Effector memory CD8-positive, alpha-beta T cell (primary cell): Measurements from ENCODE around the gene KLF6.
A peak's percentile ranks its signal among the peaks of the same experiment; 100 is the strongest.

Experiments
- ATAC-seq: fragments of 150-1000 bp; cut with Tn5 transposase; replicated peaks from 2 replicates; pipeline ENCODE4 v1.10.0; 2021; ENCODE audit warnings: mild to moderate bottlenecking, moderate library complexity
- DNase-seq, 3 experiments: peaks; one replicate each; pipeline ENCODE4 v3.0.0; 2021
- H3K27ac Mint-ChIP-seq, 2 donors: one replicate each; pipeline ENCODE4 v1.8.0; 2022; ENCODE audit warnings: mild to moderate bottlenecking in 2 of 2, mixed read lengths in 2 of 2, moderate library complexity in 2 of 2
- H3K27me3 Mint-ChIP-seq, 2 donors: one replicate each; pipeline ENCODE4 v1.8.0; 2022; ENCODE audit warnings: mixed read lengths in 2 of 2
- H3K36me3 Mint-ChIP-seq: one replicate; pipeline ENCODE4 v1.8.0; 2022; ENCODE audit warnings: mild to moderate bottlenecking, moderate library complexity, mixed read lengths; ENCODE audit not compliant: insufficient read depth
- H3K4me1 Mint-ChIP-seq, 2 donors: one replicate each; pipeline ENCODE4 v1.8.0; 2022; ENCODE audit warnings: low read depth in 2 of 2, mixed read lengths in 2 of 2
- H3K4me3 Mint-ChIP-seq, 2 donors: one replicate each; pipeline ENCODE4 v1.8.0; 2022; ENCODE audit warnings: mild to moderate bottlenecking in 2 of 2, mixed read lengths in 2 of 2, moderate library complexity in 2 of 2
- H3K9me3 Mint-ChIP-seq, 2 donors: one replicate each; pipeline ENCODE4 v1.8.0; 2022; ENCODE audit warnings: mixed read lengths in 2 of 2

The KLF6 gene

DNA sequence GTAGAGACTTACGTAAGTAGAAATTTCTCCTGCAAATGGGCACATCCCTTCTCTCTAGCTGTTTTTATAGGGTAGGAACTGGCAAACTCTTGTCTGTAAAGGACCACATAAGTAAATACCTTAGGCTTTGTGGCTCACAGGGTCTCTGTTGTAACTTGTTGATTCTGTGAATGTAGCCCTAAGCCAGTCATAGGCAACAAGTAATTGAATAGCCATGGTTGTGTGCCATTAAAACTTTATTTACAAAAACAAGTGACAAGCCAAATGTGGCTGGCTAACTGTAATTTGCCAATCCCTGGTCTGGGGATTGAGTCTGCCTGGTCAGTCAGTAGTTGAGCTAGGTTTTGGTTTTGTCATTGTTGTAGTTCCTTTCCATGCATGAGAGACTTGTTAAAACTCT is 5.3 kb upstream of the KLF6 start:
- Mint-ChIP-seq H3K4me1 (peaks cover 14 to 27% of the 10 kb centered on the region in 2 donors), H3K4me3 (no peak overlapping the region), H3K9me3 (no peaks in the 10 kb centered on the region), H3K36me3 (peaks cover 30% of the 10 kb centered on the region), H3K27ac (no peak overlapping the region), H3K27me3 (no peaks in the 10 kb centered on the region)
- no peak for ATAC-seq
- DNase-seq = no peak

DNA sequence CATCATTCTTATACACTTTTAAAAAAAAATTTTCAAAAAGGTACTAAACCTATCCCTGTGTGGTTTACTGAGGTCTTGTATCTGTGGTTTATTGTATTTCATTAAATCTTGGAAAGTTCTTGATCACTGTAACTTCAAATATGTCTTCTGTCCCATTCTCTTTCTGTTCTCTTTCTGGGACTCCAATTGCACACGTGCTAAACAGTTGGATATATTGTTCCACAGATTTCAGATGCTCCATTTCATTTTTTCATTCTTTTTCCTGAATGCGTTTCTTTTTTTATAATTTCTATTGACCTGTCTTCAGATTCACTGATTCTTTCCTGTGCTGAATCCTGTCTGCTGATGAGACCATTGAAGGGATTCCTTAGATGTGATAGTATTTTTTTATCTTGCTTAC is 4.6 kb upstream of the KLF6 start:
- H3K27me3 Mint-ChIP-seq = no peaks in the 10 kb centered on the region
- ATAC-seq (no peak), DNase-seq (no peak)
- peaks cover 37% of the 10 kb centered on the region for H3K36me3 Mint-ChIP-seq
- H3K4me1 Mint-ChIP-seq = peaks cover 14 to 27% of the 10 kb centered on the region in 2 donors
- no peak overlapping the region for H3K4me3 Mint-ChIP-seq
- H3K9me3 Mint-ChIP-seq = no peaks in the 10 kb centered on the region
- H3K27ac Mint-ChIP-seq = no peak overlapping the region

DNA sequence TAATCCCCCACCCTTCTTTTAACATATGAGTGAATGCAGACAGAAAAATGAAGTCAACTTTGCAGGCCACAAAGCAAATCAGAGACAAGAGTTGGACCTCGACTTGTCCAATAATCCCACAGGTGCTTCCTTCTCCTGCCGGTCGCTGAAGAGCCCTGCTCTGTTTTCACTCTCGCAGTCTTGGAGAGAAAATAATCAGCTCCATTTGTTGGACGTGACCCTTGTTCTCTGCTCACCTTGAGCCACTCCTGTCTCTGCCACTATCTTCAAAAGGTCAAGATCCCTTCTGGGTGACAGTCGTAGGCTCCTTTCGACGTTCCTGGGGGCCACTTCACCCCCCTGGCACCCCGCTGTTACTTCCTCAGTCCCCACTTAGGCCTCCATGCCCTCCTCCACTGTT is 2.8 kb upstream of the KLF6 start:
- H3K4me1 Mint-ChIP-seq = peaks cover 26 to 34% of the 10 kb centered on the region in 2 donors
- no peak for ATAC-seq
- peaks cover 55% of the 10 kb centered on the region for H3K36me3 Mint-ChIP-seq
- no peaks in the 10 kb centered on the region for H3K9me3 Mint-ChIP-seq
- no peak for DNase-seq
- H3K4me3 Mint-ChIP-seq = no peak overlapping the region
- H3K27me3 Mint-ChIP-seq = peaks cover 0 to 2% of the 10 kb centered on the region in 2 donors
- H3K27ac Mint-ChIP-seq = no peak overlapping the region

DNA sequence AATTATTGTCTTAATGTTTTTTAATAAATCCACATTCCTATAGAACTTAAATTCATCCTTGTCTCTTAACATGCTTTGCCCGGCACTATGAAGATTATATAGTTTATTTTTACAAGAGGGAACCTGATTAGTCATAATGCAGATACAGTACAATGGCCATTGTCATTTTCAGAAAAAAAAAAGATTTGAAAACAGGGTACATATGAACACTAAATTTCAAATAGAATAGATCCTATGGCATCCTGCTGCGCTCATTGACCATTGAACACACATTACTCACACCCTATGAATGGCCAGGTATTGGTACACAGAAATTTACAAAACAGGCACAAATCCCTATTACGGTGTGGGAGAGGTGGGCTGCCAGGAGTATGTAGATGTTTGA is 2.0 kb upstream of the KLF6 start:
- ATAC-seq (no peak), DNase-seq (no peak)
- Mint-ChIP-seq H3K27me3 (peaks cover 0 to 9% of the 10 kb centered on the region in 2 donors), H3K4me3 (peak overlapping the region; percentile 98 to 100), H3K27ac (peak overlapping the region; percentile 100), H3K36me3 (peaks cover 63% of the 10 kb centered on the region), H3K4me1 (peaks cover 34 to 42% of the 10 kb centered on the region in 2 donors), H3K9me3 (no peaks in the 10 kb centered on the region)

DNA sequence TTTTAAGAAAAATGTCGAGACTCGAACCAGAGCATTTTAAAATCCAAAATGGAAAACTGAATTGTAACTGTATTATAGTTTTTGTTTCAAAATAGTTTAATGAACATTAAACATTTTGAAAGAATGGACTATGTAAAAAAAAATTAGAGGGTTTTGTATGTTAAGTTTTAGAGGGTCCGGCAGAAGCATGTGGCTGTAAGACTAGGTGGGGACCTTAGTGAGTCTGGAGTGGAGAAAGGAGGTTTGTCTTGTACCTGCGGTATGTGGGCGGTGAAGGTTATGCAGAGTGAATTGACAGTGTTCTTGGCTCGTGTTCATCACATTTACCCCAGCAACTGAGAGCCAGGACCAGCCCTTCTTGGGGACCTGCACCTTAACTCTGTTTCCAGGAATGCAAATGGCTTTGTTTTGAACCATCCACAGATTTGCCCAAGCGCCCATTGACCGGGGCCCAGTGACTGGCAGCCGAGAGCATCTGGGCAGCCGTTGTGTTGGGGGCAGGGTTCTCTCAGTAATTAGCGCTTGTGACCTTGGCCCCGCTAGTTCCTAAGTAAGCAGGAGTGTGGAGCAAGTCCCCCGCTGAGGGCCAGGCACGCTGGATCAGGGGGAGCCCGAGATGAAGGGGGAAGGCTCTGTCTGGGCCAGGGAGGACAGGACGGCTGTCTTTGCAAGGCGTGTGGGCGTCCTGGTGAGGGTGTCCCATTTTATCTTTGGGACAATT is 1.4 kb upstream of the KLF6 start:
- ATAC-seq = no peak
- H3K27ac Mint-ChIP-seq = peak overlapping the region; percentile 100
- no peaks in the 10 kb centered on the region for H3K9me3 Mint-ChIP-seq
- peaks cover 68% of the 10 kb centered on the region for H3K36me3 Mint-ChIP-seq
- H3K4me3 Mint-ChIP-seq = peak overlapping the region; percentile 98 to 100
- peak in 1 of 3 experiments; percentile 27 for DNase-seq
- H3K4me1 Mint-ChIP-seq = peaks cover 40 to 47% of the 10 kb centered on the region in 2 donors
- H3K27me3 Mint-ChIP-seq = peaks cover 0 to 9% of the 10 kb centered on the region in 2 donors

DNA sequence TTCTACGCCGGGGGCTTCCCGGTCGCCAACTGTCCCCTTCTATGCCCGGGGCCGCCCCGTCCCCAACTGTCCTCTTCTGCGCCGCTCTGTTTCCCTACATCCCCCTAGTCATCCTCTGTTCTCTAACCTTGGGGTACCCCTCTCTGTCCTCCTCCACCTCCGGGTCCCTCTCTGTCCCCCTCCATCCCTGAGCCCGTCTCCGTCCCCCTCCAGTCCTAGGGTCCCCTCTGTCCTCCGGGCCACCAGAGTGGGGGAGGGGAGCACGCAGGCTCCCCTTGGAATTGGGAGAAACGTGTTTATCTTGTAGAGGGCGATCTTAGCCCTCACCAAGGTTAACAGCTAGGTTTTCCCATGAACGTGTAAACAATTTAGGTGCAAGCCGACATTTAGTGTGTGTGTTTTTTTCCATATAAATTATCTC is 852 bp upstream of the KLF6 start:
- Mint-ChIP-seq H3K4me1 (peaks cover 44 to 49% of the 10 kb centered on the region in 2 donors), H3K9me3 (no peaks in the 10 kb centered on the region), H3K27ac (peak overlapping the region; percentile 100), H3K4me3 (peak overlapping the region; percentile 98 to 100), H3K27me3 (peaks cover 0 to 9% of the 10 kb centered on the region in 2 donors), H3K36me3 (peaks cover 74% of the 10 kb centered on the region)
- peak in 2 of 3 experiments; percentile 54 to 64 for DNase-seq
- peak; percentile 1 for ATAC-seq

DNA sequence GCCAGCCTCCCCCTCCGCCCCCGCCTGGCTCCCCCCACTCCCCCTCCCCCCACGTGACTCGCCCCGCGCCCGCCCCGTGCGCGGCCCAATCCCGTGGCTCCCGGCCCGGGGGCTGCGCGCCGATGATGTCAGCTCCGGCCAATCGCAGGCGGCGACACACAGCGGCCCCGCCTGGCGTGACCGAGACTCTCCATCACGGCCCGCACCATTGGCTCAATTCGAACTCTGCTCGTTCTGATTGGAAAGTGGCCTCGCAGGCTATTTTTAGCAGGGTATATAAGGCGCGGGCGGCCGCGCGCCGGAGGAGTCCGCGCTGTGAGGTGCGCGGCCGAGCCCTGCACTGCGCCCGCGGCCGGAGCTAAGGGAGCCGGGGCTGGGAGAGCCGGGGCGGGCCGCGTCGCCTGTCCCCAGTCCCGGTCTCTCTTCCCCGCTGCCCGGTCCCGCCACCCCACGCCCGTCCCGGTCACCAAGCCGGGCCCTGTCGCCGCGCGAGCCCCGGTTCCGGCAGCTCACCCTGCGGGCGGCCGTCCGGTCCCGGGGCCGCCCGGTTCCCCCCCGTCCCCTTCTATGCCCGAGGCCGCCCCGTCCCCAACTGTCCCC is 342 bp upstream of the KLF6 start:
- peak overlapping the region; percentile 100 for H3K27ac Mint-ChIP-seq
- peak; percentile 99 to 100 (median 99) for DNase-seq
- peak; percentile 64 for ATAC-seq
- no peaks in the 10 kb centered on the region for H3K9me3 Mint-ChIP-seq
- H3K4me1 Mint-ChIP-seq = peaks cover 49 to 54% of the 10 kb centered on the region in 2 donors
- peak overlapping the region; percentile 98 to 100 for H3K4me3 Mint-ChIP-seq
- peaks cover 0 to 9% of the 10 kb centered on the region in 2 donors for H3K27me3 Mint-ChIP-seq
- H3K36me3 Mint-ChIP-seq = peaks cover 79% of the 10 kb centered on the region

DNA sequence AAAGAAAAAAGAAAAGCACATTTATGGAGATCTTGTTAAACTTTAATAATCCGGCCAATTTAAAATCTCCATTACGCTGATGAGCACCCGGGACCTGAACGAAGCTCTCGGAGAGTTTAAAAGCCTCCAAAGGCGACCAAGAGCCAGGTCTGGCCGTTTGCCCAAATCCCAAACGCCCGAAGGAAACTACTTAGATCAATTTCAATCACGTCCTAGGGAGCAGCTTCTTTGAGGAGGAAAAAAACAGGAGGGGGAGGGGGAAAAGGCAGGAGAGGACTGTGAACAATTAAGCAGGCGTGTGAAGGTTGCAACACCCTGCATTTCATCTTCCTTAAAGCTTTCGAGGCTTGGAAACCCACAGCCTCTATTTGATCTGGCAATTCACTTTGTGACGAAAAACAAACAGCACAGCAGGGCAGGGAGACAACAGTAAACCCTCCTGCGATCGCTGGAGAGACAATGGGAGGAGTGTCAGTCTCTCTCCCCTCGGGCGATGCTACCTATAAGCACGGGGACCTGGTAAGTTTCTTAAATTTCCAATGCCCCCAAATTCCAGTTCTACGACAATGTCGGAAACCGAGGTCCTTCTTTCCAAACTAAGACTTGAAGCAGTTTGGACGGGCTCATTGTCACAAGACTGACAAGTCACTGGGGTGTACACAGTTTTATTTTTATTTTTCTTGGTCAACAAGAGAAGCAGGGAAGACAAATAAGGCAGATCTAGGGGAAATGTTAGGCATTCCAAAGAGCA is 1.2 kb downstream of the KLF6 start:
- Mint-ChIP-seq H3K36me3 (peaks cover 94% of the 10 kb centered on the region), H3K4me3 (peak overlapping the region; percentile 98 to 100), H3K27me3 (peaks cover 0 to 9% of the 10 kb centered on the region in 2 donors), H3K9me3 (no peaks in the 10 kb centered on the region), H3K4me1 (peaks cover 61 to 62% of the 10 kb centered on the region in 2 donors), H3K27ac (peak overlapping the region; percentile 100)
- DNase-seq (peak in 2 of 3 experiments; percentile 50 to 65), ATAC-seq (no peak)

DNA sequence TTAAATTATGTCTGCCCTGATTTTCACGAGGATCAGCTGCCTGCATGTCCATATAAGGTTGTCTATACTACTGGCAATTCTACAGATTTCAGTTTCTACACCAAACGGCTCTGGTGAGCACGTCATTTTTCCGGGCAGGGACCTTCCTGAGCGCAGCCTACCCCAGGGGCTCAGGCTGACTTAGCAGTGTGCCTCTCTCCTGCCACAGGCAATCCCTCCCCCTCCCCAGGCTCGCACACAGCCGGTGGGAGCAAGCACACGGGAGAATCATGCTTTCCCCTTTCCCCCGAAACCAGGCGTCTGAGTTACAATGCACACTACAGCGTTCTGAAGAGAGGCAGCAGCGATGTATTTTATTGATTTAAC is 1.7 kb downstream of the KLF6 start:
- Mint-ChIP-seq H3K4me3 (peak overlapping the region; percentile 98 to 100), H3K27ac (peak overlapping the region; percentile 100), H3K36me3 (peaks cover 96% of the 10 kb centered on the region), H3K27me3 (peaks cover 0 to 9% of the 10 kb centered on the region in 2 donors), H3K4me1 (peaks cover 66% of the 10 kb centered on the region in 2 donors), H3K9me3 (no peaks in the 10 kb centered on the region)
- peak in 2 of 3 experiments; percentile 65 to 71 for DNase-seq
- ATAC-seq = peak; percentile 9

DNA sequence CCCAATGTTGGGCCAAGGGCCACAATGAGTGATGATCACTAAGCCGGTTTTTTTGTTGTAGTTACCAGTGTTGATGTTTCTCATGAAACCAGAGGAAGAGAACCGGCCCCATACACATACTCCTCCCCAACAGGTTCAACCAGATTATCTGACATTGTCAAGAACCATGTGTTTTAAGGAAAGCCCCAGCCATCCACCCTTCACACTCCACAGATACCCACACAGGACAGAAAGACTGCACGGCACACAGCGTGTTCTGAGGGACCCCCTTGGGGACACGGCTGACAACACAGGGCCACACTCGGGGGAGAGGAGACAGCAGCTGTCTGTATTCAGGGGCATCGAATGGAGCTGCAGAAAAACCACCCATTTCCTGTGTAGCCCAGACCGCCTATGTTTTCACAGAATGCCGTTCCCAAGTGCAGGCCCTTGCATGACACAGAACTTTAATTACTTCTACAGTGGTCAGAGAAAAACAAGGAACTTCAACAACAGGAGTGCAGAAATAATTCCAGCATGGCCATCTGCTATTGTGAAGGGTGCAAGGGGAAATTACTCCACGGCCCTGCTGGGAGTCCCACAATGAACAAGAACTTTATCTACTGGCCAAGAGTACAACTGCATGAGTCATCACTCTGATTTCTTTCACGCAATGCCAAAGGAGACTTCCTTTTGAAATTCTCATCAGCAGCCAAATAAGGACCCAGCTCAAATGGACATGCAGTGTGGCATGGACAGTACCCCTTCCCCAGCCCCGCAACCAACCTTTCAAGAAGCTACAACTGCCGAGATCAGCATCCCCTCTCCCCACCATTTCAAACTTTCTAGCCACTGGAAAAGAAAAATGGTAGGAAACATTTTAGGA is 2.3 kb downstream of the KLF6 start:
- DNase-seq = peak; percentile 73 to 85 (median 75)
- H3K9me3 Mint-ChIP-seq = no peaks in the 10 kb centered on the region
- peak; percentile 35 for ATAC-seq
- H3K27ac Mint-ChIP-seq = peak overlapping the region; percentile 100
- H3K4me1 Mint-ChIP-seq = peaks cover 72% of the 10 kb centered on the region in 2 donors
- peaks cover 0 to 9% of the 10 kb centered on the region in 2 donors for H3K27me3 Mint-ChIP-seq
- H3K4me3 Mint-ChIP-seq = peak overlapping the region; percentile 98 to 100
- H3K36me3 Mint-ChIP-seq = peaks cover 96% of the 10 kb centered on the region

DNA sequence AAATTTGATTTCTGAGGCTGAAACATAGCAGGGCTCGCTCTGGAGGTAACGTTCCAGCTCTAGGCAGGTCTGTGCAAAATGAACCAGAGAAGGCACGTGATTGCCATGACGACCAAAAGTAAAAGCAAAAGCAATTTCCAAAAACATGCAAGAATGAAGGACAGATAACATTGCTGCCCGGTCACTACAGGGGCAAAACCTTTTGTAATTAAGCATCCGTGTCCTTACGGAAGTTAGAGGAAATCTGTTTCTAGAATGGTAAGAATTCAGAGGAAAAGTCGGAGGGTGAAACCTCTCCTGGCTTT is 2.9 kb downstream of the KLF6 start:
- H3K36me3 Mint-ChIP-seq = peaks cover 100% of the 10 kb centered on the region
- peak overlapping the region; percentile 98 to 100 for H3K4me3 Mint-ChIP-seq
- H3K9me3 Mint-ChIP-seq = no peaks in the 10 kb centered on the region
- ATAC-seq = peak; percentile 5
- DNase-seq = peak in 1 of 3 experiments; percentile 50
- H3K4me1 Mint-ChIP-seq = peaks cover 72 to 76% of the 10 kb centered on the region in 2 donors
- H3K27me3 Mint-ChIP-seq = peaks cover 0 to 9% of the 10 kb centered on the region in 2 donors
- H3K27ac Mint-ChIP-seq = peak overlapping the region; percentile 100

DNA sequence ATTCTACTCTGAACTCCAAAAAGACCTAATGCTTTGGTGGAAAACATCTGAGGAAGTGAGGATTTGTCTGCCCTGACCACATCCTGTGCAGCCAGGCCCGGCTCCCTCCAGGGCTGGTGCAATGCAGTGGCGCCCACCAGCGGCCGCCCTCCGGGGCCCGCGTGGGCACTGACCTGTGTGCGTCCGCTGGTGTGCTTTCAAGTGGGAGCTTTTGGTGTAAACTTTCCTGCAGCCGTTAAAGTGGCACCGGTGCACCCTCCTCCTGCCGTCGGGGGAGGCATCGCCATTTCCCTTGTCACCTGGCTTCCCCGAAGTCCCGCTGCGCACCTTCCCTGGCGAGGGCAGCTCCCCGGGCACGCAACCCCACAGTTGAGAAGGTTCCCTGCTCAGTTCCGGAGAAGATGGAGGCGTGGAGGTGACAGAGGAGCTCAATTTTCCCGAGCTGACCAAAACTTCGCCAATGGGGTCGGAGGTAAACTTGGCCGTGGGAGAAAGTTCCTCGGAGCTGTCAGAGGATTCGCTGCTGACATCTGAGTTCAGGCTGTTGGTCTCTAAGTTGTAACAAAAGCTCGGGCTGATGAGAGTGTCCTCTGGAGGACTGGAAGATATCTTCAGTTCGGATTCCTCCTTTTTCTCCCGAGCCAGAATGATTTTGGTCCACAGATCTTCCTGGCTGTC is 3.4 kb downstream of the KLF6 start:
- H3K36me3 Mint-ChIP-seq = peaks cover 100% of the 10 kb centered on the region
- DNase-seq (peak in 1 of 3 experiments; percentile 55), ATAC-seq (no peak)
- H3K27me3 Mint-ChIP-seq = peaks cover 0 to 9% of the 10 kb centered on the region in 2 donors
- peak overlapping the region; percentile 100 for H3K27ac Mint-ChIP-seq
- H3K4me3 Mint-ChIP-seq = peak overlapping the region; percentile 98 to 100
- H3K9me3 Mint-ChIP-seq = no peaks in the 10 kb centered on the region
- peaks cover 71 to 78% of the 10 kb centered on the region in 2 donors for H3K4me1 Mint-ChIP-seq
